Left ventricle myocardium inferior (tissue), 1 donor: ENCODE data around the gene MED15. TPM values are rescaled to one million over a fixed set of nuclear protein-coding genes. Genes with fewer than 3 reads are reported as not detected.
"Not testable (repeated sequence)": the region's sequence is repeated elsewhere in the genome, so short reads cannot be mapped to it uniquely, and the experiment has no call there.

Experiments used
- DNase-seq: peaks from one replicate; pipeline ENCODE4 v3.0.0-alpha.2; 2020
- H3K27ac ChIP-seq: fragments of 200-600 bp; replicated peaks from 2 replicates; pipeline ENCODE4 v1.8.0; 2021
- H3K27me3 ChIP-seq: fragments of 200-600 bp; 2 replicates; pipeline ENCODE4 v1.8.0; 2021; ENCODE audit warnings: low read depth
- H3K36me3 ChIP-seq: fragments of 200-600 bp; 2 replicates; pipeline ENCODE4 v1.8.0; 2021
- H3K4me1 ChIP-seq: fragments of 200-600 bp; 2 replicates; pipeline ENCODE4 v1.8.0; 2021
- H3K4me3 ChIP-seq: fragments of 200-600 bp; 2 replicates; pipeline ENCODE4 v1.8.0; 2021; ENCODE audit warnings: mild to moderate bottlenecking, moderate library complexity
- H3K9me3 ChIP-seq: fragments of 200-600 bp; replicated peaks from 2 replicates; pipeline ENCODE4 v1.8.0; 2021
- CTCF ChIP-seq: fragments of 200-600 bp; IDR thresholded peaks from 2 replicates; pipeline ENCODE4 v1.8.0; 2021; ENCODE audit warnings: antibody characterized with exemption, mild to moderate bottlenecking, borderline replicate concordance
- intact Hi-C: fragments of 100-400 bp; cut with micrococcal nuclease; formaldehyde crosslinking; loops from one replicate; pipeline ENCODE4 v1.11.0; 2022
- total RNA-seq: library from RNA; stranded (reverse); fragmentation: NEBNext Ultra II Directional; extraction: Animal tissue kit (Norgen Biotek cat#: 25700); gene quantifications from one replicate; pipeline ENCODE4 v1.2.1, GENCODE V29; 2021
- donor health status: DM: no; HTN: yes; CAD: no; lungs with severe emphysema.

MED15 gene
- total RNA-seq, 1 donor from 2014 or later: 40.3 TPM

DNA sequence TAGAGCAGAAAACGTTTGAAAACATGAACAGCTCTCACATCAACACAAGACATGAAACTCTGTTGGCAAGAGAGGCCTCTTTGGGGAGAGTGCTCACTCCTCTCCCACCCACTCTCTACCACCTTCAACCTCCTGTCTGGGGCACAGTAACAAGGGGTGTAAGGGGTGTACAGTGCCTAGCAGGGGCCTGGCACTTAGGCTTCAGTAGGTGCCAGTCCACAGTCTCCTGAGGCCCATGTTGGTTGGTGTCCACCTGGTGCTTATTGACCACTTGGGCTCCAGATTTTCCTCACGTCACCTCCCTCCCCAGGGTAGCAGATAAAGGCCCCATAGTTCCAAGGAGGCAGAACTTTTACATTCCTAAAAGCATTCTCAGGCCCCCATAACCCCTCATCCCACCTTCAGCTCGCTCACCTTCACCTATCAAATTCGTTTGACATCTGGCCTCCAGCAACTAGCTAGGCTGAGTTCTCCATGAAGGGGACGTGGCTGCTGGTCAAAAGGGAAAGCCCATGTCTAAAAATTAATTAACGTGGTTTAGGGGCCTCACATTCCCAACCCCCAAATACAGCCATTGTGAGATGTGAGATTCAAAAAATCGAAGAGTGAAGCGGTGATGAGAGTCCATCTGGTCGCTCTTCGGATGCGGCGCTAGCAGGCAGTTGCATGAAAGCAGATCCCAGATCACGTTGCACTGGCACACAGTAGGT lies 712 bp upstream of the MED15 start:
- no peak for TF ChIP-seq CTCF
- DNase-seq: no peak
- intact Hi-C loops: no loop called here
- Histone ChIP-seq H3K9me3 (no peaks in the 10 kb centered on the region), H3K4me3 (peak overlapping the region; percentile 99), H3K4me1 (peaks cover 52% of the 10 kb centered on the region), H3K27me3 (no peaks in the 10 kb centered on the region), H3K27ac (peak overlapping the region; percentile 97), H3K36me3 (peaks cover under 1% of the 10 kb centered on the region)

- intact Hi-C loops, H3K9me3 ChIP-seq, H3K27me3 ChIP-seq, DNase-seq, H3K36me3 ChIP-seq: not testable (repeated sequence)
- Histone ChIP-seq H3K4me3 (peak overlapping the region; percentile 99), H3K27ac (peak overlapping the region; percentile 97), H3K4me1 (peaks cover 66% of the 10 kb centered on the region)
These were observed 801 bp downstream of the MED15 start for GRCh38 chr22:20508067-20508755.

- intact Hi-C loops: no loop called here
- H3K4me1 ChIP-seq: peaks cover 72% of the 10 kb centered on the region
These were observed 1.4 kb downstream of the MED15 start for GRCh38 chr22:20508815-20509271.

DNA sequence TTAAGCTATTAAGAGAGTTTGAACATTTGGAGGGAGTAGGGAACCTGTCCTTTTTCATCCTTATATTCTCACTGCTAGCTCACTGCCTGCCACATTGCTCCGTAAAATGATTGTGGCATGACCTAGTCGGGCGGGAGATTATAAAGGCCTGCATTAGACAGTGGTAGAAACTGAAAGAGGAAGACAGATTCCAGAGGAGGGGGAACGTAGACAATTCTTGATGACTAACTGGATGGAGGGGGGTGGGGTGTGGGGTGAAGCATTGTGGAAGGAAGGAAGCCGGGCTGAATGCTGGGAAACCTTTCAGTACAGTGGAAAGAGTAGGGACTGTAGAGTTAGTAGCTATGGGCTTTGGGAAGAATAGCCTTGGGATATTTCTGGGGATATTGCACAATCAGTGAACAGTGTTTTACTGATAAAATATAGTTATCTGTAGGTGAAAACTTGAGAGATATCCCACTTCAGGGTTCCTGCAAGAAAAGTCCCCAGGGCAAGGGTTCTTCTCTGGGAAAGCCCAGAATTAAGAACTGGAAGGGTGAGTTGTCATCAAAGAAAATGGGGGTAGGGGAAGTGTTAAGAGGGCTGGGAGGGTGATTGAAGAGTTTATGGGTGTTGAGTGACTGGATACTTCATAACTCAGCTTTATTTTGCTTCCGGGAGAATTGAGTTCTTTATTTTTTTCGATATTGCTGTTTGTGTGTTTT lies 2.1 kb downstream of the MED15 start:
- no peaks in the 10 kb centered on the region for H3K9me3 ChIP-seq
- peak; percentile 73 for DNase-seq
- H3K36me3 ChIP-seq: no peaks in the 10 kb centered on the region
- H3K4me1 ChIP-seq: peaks cover 79% of the 10 kb centered on the region
- H3K4me3 ChIP-seq: peak overlapping the region; percentile 99
- no peaks in the 10 kb centered on the region for H3K27me3 ChIP-seq
- H3K27ac ChIP-seq: peak overlapping the region; percentile 97
- TF ChIP-seq CTCF: no peak
- intact Hi-C loops: no loop called here

More at GRCh38 chr22:20508815-20509271, 1.4 kb downstream of the MED15 start:
- Histone ChIP-seq H3K4me3 (peak overlapping the region; percentile 99), H3K27ac (peak overlapping the region; percentile 97), H3K27me3 (no peaks in the 10 kb centered on the region), H3K9me3 (no peaks in the 10 kb centered on the region), H3K36me3 (no peaks in the 10 kb centered on the region)
- no peak for TF ChIP-seq CTCF
- no peak for DNase-seq

DNA sequence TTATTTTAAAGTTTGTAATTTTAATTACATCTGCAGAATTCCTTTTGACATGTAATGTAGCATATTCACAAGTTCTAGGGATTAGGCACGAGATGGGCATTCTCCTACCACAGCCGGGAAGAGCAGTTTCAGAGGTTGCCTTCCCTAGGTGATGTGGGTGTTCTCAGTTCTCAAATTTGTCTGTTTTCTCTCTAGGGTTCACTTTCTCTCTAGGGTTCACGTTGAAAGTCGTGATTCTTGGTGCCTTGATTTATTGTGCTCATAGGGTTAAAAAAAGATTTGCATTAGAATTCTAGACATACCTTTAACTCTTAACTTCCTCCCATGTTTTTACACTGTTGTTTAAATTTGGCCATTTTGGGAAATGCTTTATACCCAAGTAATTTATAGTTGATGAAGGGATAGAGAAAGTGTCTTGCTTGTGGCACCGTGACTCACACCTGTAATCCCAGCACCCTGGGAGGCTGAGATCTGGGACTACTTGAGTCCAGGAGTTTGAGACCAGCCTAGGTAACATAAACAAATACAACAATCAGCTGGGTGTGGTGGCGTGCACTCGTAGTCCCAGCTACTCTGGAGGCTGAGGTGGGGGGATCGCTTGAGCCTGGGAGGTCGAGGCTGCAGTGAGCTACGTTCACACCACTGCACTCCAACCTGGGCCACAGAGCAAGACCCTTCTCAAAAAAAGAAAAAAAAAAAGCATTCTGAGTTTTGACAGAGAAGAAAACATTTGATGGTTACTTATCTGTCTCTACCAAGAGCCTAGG lies 3.6 kb downstream of the MED15 start:
- intact Hi-C loops: no loop called here
- H3K9me3 ChIP-seq: no peaks in the 10 kb centered on the region
- DNase-seq: no peak
- no peak overlapping the region for H3K4me3 ChIP-seq
- H3K36me3 ChIP-seq: no peaks in the 10 kb centered on the region
- H3K27me3 ChIP-seq: no peaks in the 10 kb centered on the region
- peaks cover 89% of the 10 kb centered on the region for H3K4me1 ChIP-seq
- TF ChIP-seq CTCF: no peak
- H3K27ac ChIP-seq: peak overlapping the region; percentile 97
